ENCODE results near the gene STK39. TPM values are rescaled to one million over a fixed set of nuclear protein-coding genes. Genes with fewer than 3 reads are reported as not detected.

Gene STK39
- total and polyA plus RNA-seq, 2 experiments from 2014 or later = 3.2 to 14.6 TPM

GRCh38 chr2:168152902-168153530, 94.4 kb downstream of the STK39 start:
- in situ Hi-C loops (cut with MboI) = no loop called here
- no peak overlapping the region for H2AFZ ChIP-seq
- no peaks in the 10 kb centered on the region for H3F3A ChIP-seq (ENCODE audit: insufficient read depth)
- no peaks in the 10 kb centered on the region for H3K36me3 ChIP-seq (ENCODE audit: low read depth)
- H3K9me3 ChIP-seq (ENCODE audit: low read depth) = no peaks in the 10 kb centered on the region
- peaks cover 15% of the 10 kb centered on the region for H3K4me1 ChIP-seq (ENCODE audit: insufficient read depth)
- H3K79me2 ChIP-seq (ENCODE audit: insufficient read depth) = no peaks in the 10 kb centered on the region
- 92 to 100% methylated on average over 2 of the region's 2 CpGs for WGBS, 2 experiments (ENCODE audit: low coverage in 1 of 2, low lambda C conversion rate in 2 of 2, missing lambda C conversion rate in 2 of 2)
- no peak for TF ChIP-seq EZH2phosphoT487 (IDR thresholded peaks at IDR 0.05; ENCODE audit: insufficient read depth, low read depth)
- TF ChIP-seq EZH2 (IDR thresholded peaks at IDR 0.05; ENCODE audit: insufficient read depth, poor library complexity, severe bottlenecking) = no peak
- H3K27me3 ChIP-seq (replicated peaks; ENCODE audit: insufficient read depth) = no peaks in the 10 kb centered on the region
- H4K20me1 ChIP-seq (ENCODE audit: insufficient read depth) = 0 out of 2 replicates have a peak, but pooled peaks cover 3% of the 10 kb centered on the region
- H3K9ac ChIP-seq = no peak overlapping the region
- no peak overlapping the region for H3K4me3 ChIP-seq
- DNase-seq = no peak
- H3K9me2 ChIP-seq (ENCODE audit: insufficient read depth) = no peaks in the 10 kb centered on the region
- no peak overlapping the region for H3K4me2 ChIP-seq (ENCODE audit: unreplicated experiment)
- H3K27ac ChIP-seq = no peak overlapping the region

- H4K20me1 ChIP-seq (ENCODE audit: insufficient read depth) = no peaks in the 10 kb centered on the region
- no peaks in the 10 kb centered on the region for H3K9me2 ChIP-seq (ENCODE audit: insufficient read depth)
- TF ChIP-seq EZH2phosphoT487 (IDR thresholded peaks at IDR 0.05; ENCODE audit: insufficient read depth, low read depth) = no peak
- TF ChIP-seq EZH2 (IDR thresholded peaks at IDR 0.05; ENCODE audit: insufficient read depth, poor library complexity, severe bottlenecking) = no peak
- WGBS, 2 experiments (ENCODE audit: low coverage in 1 of 2, low lambda C conversion rate in 2 of 2, missing lambda C conversion rate in 2 of 2) = 87 to 90% methylated on average over 6 of the region's 6 CpGs
- H3K4me1 ChIP-seq (ENCODE audit: insufficient read depth) = peaks cover 6% of the 10 kb centered on the region
- no peak overlapping the region for H3K9ac ChIP-seq
- no peaks in the 10 kb centered on the region for H3K36me3 ChIP-seq (ENCODE audit: low read depth)
- H3F3A ChIP-seq (ENCODE audit: insufficient read depth) = no peaks in the 10 kb centered on the region
- H3K27me3 ChIP-seq (replicated peaks; ENCODE audit: insufficient read depth) = no peaks in the 10 kb centered on the region
- no peak overlapping the region for H3K4me3 ChIP-seq
- H3K27ac ChIP-seq = no peak overlapping the region
- H2AFZ ChIP-seq = no peak overlapping the region
- H3K9me3 ChIP-seq (ENCODE audit: low read depth) = no peaks in the 10 kb centered on the region
- no peaks in the 10 kb centered on the region for H3K79me2 ChIP-seq (ENCODE audit: insufficient read depth)
- in situ Hi-C loops (cut with MboI) = no loop called here
- no peak overlapping the region for H3K4me2 ChIP-seq (ENCODE audit: unreplicated experiment)
- no peak for DNase-seq
Observed at GRCh38 chr2:168149986-168150385, 97.4 kb downstream of the STK39 start.

GRCh38 chr2:168149150-168149974, 98.0 kb downstream of the STK39 start:
- 58 to 65% methylated on average over 5 of the region's 5 CpGs for WGBS, 2 experiments (ENCODE audit: low coverage in 1 of 2, low lambda C conversion rate in 2 of 2, missing lambda C conversion rate in 2 of 2)
- Histone ChIP-seq H2AFZ (no peak overlapping the region), H3K27ac (no peak overlapping the region), H3K9me2 (ENCODE audit: insufficient read depth) (no peaks in the 10 kb centered on the region), H3K4me3 (no peak overlapping the region), H3F3A (ENCODE audit: insufficient read depth) (no peaks in the 10 kb centered on the region), H3K4me1 (ENCODE audit: insufficient read depth) (peaks cover 6% of the 10 kb centered on the region), H3K9me3 (ENCODE audit: low read depth) (no peaks in the 10 kb centered on the region), H3K79me2 (ENCODE audit: insufficient read depth) (no peaks in the 10 kb centered on the region), H4K20me1 (ENCODE audit: insufficient read depth) (no peaks in the 10 kb centered on the region), H3K27me3 (replicated peaks; ENCODE audit: insufficient read depth) (no peaks in the 10 kb centered on the region), H3K36me3 (ENCODE audit: low read depth) (no peaks in the 10 kb centered on the region), H3K4me2 (ENCODE audit: unreplicated experiment) (no peak overlapping the region), H3K9ac (no peak overlapping the region)
- TF ChIP-seq EZH2 (IDR thresholded peaks at IDR 0.05; ENCODE audit: insufficient read depth, poor library complexity, severe bottlenecking) = no peak
- no peak for TF ChIP-seq EZH2phosphoT487 (IDR thresholded peaks at IDR 0.05; ENCODE audit: insufficient read depth, low read depth)
- DNase-seq = no peak
- in situ Hi-C loops (cut with MboI) = no loop called here

- no peak overlapping the region for H2AFZ ChIP-seq
- H3K27ac ChIP-seq = no peak overlapping the region
- no peaks in the 10 kb centered on the region for H3K27me3 ChIP-seq (replicated peaks; ENCODE audit: insufficient read depth)
- no peaks in the 10 kb centered on the region for H3K79me2 ChIP-seq (ENCODE audit: insufficient read depth)
- H3K9me2 ChIP-seq (ENCODE audit: insufficient read depth) = no peaks in the 10 kb centered on the region
- H3K36me3 ChIP-seq (ENCODE audit: low read depth) = no peaks in the 10 kb centered on the region
- in situ Hi-C loops (cut with MboI) = no loop called here
- H3K4me3 ChIP-seq = no peak overlapping the region
- no peaks in the 10 kb centered on the region for H3F3A ChIP-seq (ENCODE audit: insufficient read depth)
- H4K20me1 ChIP-seq (ENCODE audit: insufficient read depth) = no peaks in the 10 kb centered on the region
- peaks cover 6% of the 10 kb centered on the region for H3K4me1 ChIP-seq (ENCODE audit: insufficient read depth)
- no peak overlapping the region for H3K4me2 ChIP-seq (ENCODE audit: unreplicated experiment)
- H3K9ac ChIP-seq = no peak overlapping the region
- TF ChIP-seq EZH2phosphoT487 (IDR thresholded peaks at IDR 0.05; ENCODE audit: insufficient read depth, low read depth) = no peak
- TF ChIP-seq EZH2 (IDR thresholded peaks at IDR 0.05; ENCODE audit: insufficient read depth, poor library complexity, severe bottlenecking) = no peak
- H3K9me3 ChIP-seq (ENCODE audit: low read depth) = no peaks in the 10 kb centered on the region
- no peak for DNase-seq
- 46 to 47% methylated on average over 7 to 8 of the region's 8 CpGs for WGBS, 2 experiments (ENCODE audit: low coverage in 1 of 2, low lambda C conversion rate in 2 of 2, missing lambda C conversion rate in 2 of 2)
Observed at GRCh38 chr2:168147830-168148794, 99.3 kb downstream of the STK39 start.

Measured in GM23248 (cell line).